IgD-negative memory B cell (primary cell): ENCODE measurements around the gene ERMN. TPM values are rescaled to one million over a fixed set of nuclear protein-coding genes. Genes with fewer than 3 reads are reported as not detected.
"Not testable (repeated sequence)": the region's sequence is repeated elsewhere in the genome, so short reads cannot be mapped to it uniquely, and the experiment has no call there.

Source experiments
- H3K27ac Mint-ChIP-seq, 3 donors: one replicate each; pipeline ENCODE4 v1.8.0; 2020 to 2022; ENCODE audit warnings: mild to moderate bottlenecking in 3 of 3, mixed read lengths in 3 of 3, moderate library complexity in 1 of 3
- H3K27me3 Mint-ChIP-seq: one replicate; pipeline ENCODE4 v1.8.0; 2021; ENCODE audit warnings: mixed read lengths
- H3K36me3 Mint-ChIP-seq: one replicate; pipeline ENCODE4 v1.8.0; 2020; ENCODE audit warnings: mild to moderate bottlenecking, mixed read lengths
- H3K4me1 Mint-ChIP-seq, 3 donors: one replicate each; pipeline ENCODE4 v1.8.0; 2020 to 2022; ENCODE audit warnings: mixed read lengths in 3 of 3, mild to moderate bottlenecking in 1 of 3
- H3K4me3 Mint-ChIP-seq, 4 donors: one replicate each; pipeline ENCODE4 v1.8.0; 2020 to 2022; ENCODE audit warnings: mild to moderate bottlenecking in 4 of 4, mixed read lengths in 4 of 4, moderate library complexity in 3 of 4
- H3K9me3 Mint-ChIP-seq, 3 donors: one replicate each; pipeline ENCODE4 v1.8.0; 2020 to 2021; ENCODE audit warnings: mixed read lengths in 3 of 3, mild to moderate bottlenecking in 1 of 3
- polyA plus RNA-seq: library from polyadenylated mRNA; unstranded; fragments of 300-500 nt; fragmentation: Illumina TruSeq; gene quantifications from one replicate; pipeline ENCODE4 v1.2.3, GENCODE V29; 2021

ERMN gene, protein sequence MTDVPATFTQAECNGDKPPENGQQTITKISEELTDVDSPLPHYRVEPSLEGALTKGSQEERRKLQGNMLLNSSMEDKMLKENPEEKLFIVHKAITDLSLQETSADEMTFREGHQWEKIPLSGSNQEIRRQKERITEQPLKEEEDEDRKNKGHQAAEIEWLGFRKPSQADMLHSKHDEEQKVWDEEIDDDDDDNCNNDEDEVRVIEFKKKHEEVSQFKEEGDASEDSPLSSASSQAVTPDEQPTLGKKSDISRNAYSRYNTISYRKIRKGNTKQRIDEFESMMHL
- polyA plus RNA-seq: 0.08 TPM

DNA sequence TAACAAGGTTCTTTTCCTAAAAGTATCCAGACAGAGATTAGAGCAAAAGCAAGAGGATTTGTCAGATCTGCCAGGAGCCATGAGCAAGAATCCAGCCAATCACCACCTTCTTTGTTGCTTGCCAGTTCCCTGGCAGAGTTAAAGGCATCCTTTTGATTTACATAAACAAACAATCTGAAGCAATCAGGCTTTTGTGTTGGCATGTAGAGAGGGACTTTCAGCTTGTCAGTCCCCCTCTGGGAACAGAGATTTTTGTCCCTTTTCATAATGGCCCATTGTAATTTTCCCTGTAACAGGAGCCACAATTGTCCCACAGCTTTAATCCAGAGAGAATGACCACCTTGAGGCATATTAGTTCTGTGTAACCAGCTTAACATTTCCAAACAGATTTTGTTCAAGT lies at the start of gene ERMN:
TSS of gene ERMN (minus strand) at position 39 of the 400 bp plus-strand sequence. CDS start 182 bp downstream, outside the sequence.
- Mint-ChIP-seq H3K4me3 (no peak within 1 kb of the TSS), H3K9me3 (no peaks in the 10 kb centered on the region), H3K27me3 (no peaks in the 10 kb centered on the region), H3K36me3 (peaks cover 4% of the 10 kb centered on the region), H3K4me1 (peaks cover 6 to 14% (median 7%) of the 10 kb centered on the region in 3 donors), H3K27ac (peak within 1 kb of the TSS in 1 of 3 donors; percentile 45)

DNA sequence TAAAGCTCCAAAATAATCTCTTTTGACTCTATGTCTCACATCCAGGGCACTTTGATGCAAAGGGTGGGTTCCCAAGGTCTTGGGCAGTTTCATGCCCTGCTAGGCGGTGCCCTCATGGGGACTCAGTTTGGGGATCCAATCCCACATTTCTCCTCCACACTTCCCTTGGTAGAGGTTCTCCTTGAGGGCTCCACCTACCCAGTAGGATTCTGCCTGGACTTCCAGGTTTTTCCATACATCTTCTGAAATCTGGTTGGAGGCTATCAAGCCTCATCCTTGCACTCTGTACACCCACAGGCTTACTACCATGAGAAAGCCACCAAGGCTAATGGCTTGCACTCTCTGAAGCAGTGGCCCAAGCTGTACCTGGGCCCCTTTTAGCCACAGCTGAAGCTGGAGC lies 49.8 kb upstream of the ERMN start:
- peaks cover 0 to 1% (median 0%) of the 10 kb centered on the region in 3 donors for H3K4me1 Mint-ChIP-seq
- peaks cover 19% of the 10 kb centered on the region for H3K36me3 Mint-ChIP-seq
- H3K9me3 Mint-ChIP-seq: peaks cover 11 to 21% (median 14%) of the 10 kb centered on the region in 3 donors
- peak overlapping the region in 1 of 3 donors; percentile 23 for H3K27ac Mint-ChIP-seq
- no peaks in the 10 kb centered on the region for H3K27me3 Mint-ChIP-seq
- H3K4me3 Mint-ChIP-seq: no peak overlapping the region

DNA sequence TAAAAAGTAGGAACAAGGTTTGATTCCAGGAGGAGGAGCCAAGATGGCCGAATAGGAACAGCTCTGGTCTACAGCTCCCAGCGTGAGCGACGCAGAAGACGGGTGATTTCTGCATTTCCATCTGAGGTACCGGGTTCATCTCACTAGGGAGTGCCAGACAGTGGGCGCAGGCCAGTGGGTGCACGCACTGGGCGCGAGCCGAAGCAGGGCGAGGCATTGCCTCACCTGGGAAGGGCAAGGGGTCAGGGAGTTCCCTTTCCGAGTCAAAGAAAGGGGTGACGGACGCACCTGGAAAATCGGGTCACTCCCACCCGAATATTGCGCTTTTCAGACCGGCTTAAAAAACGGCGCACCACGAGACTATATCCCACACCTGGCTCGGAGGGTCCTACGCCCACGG lies 42.9 kb upstream of the ERMN start:
- not testable (repeated sequence) for H3K4me3 Mint-ChIP-seq, H3K9me3 Mint-ChIP-seq, H3K27ac Mint-ChIP-seq, H3K36me3 Mint-ChIP-seq, H3K27me3 Mint-ChIP-seq
- H3K4me1 Mint-ChIP-seq: peaks cover 13 to 15% (median 13%) of the 10 kb centered on the region in 3 donors

DNA sequence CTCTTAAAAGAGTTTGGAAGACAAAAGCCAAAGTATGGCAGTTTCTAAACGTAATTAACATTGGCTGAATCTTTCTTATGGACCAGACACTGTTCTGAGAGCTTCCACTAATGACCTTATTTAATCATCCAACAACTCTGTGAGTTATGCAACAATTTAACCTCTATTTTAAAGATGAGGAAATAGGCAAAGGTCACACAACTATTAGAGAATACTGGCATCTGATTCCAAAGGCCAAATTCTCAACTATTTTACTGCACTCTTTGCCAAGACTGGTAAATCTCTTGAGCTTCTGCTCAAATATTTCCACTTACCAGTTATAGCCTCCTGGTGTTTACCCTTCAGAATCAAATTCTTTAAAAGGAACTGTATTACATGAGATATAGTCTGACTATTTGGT lies 42.1 kb upstream of the ERMN start:
- Mint-ChIP-seq H3K4me1 (peaks cover 16 to 23% (median 17%) of the 10 kb centered on the region in 3 donors), H3K4me3 (no peak overlapping the region), H3K27me3 (no peaks in the 10 kb centered on the region), H3K27ac (no peak overlapping the region), H3K9me3 (peaks cover 0 to 4% (median 3%) of the 10 kb centered on the region in 3 donors), H3K36me3 (peaks cover 6% of the 10 kb centered on the region)

DNA sequence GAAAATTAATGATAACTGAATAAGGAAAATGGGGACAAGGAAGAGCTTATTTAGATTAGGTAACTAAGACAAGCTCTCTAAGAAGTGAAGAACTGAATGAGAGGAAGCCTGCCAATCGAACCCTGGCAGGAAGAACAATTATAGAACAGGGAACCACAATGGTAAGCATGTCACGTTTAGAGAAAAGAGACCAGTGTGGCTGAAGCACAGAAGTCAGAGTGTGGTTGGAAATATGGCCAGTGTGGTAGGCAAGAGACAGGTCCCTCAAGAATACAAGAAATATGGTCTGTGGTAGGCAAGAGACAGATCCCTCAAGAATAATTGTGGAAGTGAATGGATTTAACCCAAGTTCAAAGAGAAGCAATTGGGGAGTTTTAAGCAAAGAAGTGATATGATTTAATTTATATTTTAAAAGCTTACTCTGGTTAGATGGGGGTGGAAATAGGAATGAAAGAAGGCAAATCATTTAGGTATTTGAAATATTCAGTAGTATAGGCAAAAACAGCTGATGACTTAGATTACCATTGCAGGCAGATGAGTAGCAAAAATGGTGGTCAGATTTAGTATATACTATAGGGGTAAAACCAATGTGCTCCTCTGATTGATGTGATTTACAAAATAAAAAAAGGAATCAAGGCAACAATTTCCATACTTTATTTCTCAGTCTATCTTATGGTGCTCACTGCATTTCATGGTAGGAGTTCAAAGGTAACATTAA lies 38.8 kb upstream of the ERMN start:
- H3K4me3 Mint-ChIP-seq: peak overlapping the region in 2 of 4 donors; percentile 3 to 83
- peaks cover 6 to 9% (median 7%) of the 10 kb centered on the region in 3 donors for H3K9me3 Mint-ChIP-seq
- H3K27ac Mint-ChIP-seq: no peak overlapping the region
- H3K4me1 Mint-ChIP-seq: peaks cover 16 to 23% (median 17%) of the 10 kb centered on the region in 3 donors
- H3K36me3 Mint-ChIP-seq: peaks cover 11% of the 10 kb centered on the region
- no peaks in the 10 kb centered on the region for H3K27me3 Mint-ChIP-seq

GRCh38 chr2:157363612-157364101 lies 38.0 kb upstream of the ERMN start:
- H3K4me3 Mint-ChIP-seq: peak overlapping the region in 2 of 4 donors; percentile 3 to 83
- peaks cover 16 to 23% (median 17%) of the 10 kb centered on the region in 3 donors for H3K4me1 Mint-ChIP-seq
- no peaks in the 10 kb centered on the region for H3K27me3 Mint-ChIP-seq
- peaks cover 11% of the 10 kb centered on the region for H3K36me3 Mint-ChIP-seq
- no peak overlapping the region for H3K27ac Mint-ChIP-seq
- H3K9me3 Mint-ChIP-seq: peaks cover 6 to 9% (median 7%) of the 10 kb centered on the region in 3 donors

DNA sequence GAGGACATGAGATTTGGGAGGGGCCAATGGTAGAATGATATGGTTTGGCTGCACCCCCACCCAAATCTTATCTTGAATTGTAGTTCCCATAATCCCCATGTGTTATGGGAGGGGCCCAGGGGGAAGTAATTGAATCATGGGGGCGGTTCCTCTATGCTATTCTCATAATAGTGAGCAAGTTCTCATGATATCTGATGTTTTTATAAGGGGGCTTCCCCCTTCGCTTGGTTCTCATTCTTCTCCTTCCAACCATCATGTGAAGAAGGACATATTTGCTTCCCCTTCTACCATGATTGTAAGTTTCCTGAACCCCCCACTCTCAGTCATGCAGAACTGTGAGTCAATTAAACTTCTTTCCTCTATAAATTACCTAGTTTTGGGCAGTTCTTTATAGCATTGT lies 37.0 kb upstream of the ERMN start:
- H3K4me1 Mint-ChIP-seq: peaks cover 16 to 23% (median 17%) of the 10 kb centered on the region in 3 donors
- H3K9me3 Mint-ChIP-seq: peaks cover 6 to 9% (median 7%) of the 10 kb centered on the region in 3 donors
- no peaks in the 10 kb centered on the region for H3K27me3 Mint-ChIP-seq
- H3K27ac Mint-ChIP-seq: no peak overlapping the region
- H3K4me3 Mint-ChIP-seq: no peak overlapping the region
- H3K36me3 Mint-ChIP-seq: peaks cover 11% of the 10 kb centered on the region

- Mint-ChIP-seq H3K27me3 (no peaks in the 10 kb centered on the region), H3K36me3 (peaks cover 11% of the 10 kb centered on the region), H3K4me3 (no peak overlapping the region), H3K4me1 (peaks cover 16 to 23% (median 17%) of the 10 kb centered on the region in 3 donors), H3K9me3 (peaks cover 6 to 9% (median 7%) of the 10 kb centered on the region in 3 donors), H3K27ac (peak overlapping the region in 1 of 3 donors; percentile 25)
These were observed 35.9 kb upstream of the ERMN start for GRCh38 chr2:157361526-157361925.

- peaks cover 12 to 18% (median 12%) of the 10 kb centered on the region in 3 donors for H3K4me1 Mint-ChIP-seq
- H3K4me3 Mint-ChIP-seq: no peak overlapping the region
- no peak overlapping the region for H3K27ac Mint-ChIP-seq
- peaks cover 3 to 9% (median 7%) of the 10 kb centered on the region in 3 donors for H3K9me3 Mint-ChIP-seq
- no peaks in the 10 kb centered on the region for H3K27me3 Mint-ChIP-seq
- peaks cover 7% of the 10 kb centered on the region for H3K36me3 Mint-ChIP-seq
These were observed 34.0 kb upstream of the ERMN start for GRCh38 chr2:157359628-157360027.

DNA sequence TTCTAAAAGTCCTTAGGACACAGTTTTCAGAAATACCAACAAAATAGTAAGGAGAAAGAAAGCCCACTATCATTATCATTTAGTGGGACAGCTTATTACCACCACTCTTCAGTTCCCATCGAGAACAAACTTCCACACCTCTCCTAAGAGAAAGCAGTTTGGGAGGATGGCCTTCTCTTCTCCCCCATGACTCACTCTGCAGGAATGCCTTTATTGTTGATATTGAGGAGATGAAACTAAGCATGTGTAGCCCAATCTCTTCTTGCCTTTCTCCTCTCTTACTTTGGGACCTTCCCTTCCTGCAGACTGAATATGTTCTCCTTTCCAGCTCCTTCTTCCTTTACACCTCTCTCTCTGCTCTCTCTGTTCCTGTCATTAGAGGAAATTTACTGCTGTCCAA lies 30.0 kb upstream of the ERMN start:
- no peaks in the 10 kb centered on the region for H3K27me3 Mint-ChIP-seq
- no peaks in the 10 kb centered on the region for H3K9me3 Mint-ChIP-seq
- no peak overlapping the region for H3K4me3 Mint-ChIP-seq
- no peak overlapping the region for H3K27ac Mint-ChIP-seq
- H3K4me1 Mint-ChIP-seq: no peaks in the 10 kb centered on the region
- H3K36me3 Mint-ChIP-seq: no peaks in the 10 kb centered on the region

DNA sequence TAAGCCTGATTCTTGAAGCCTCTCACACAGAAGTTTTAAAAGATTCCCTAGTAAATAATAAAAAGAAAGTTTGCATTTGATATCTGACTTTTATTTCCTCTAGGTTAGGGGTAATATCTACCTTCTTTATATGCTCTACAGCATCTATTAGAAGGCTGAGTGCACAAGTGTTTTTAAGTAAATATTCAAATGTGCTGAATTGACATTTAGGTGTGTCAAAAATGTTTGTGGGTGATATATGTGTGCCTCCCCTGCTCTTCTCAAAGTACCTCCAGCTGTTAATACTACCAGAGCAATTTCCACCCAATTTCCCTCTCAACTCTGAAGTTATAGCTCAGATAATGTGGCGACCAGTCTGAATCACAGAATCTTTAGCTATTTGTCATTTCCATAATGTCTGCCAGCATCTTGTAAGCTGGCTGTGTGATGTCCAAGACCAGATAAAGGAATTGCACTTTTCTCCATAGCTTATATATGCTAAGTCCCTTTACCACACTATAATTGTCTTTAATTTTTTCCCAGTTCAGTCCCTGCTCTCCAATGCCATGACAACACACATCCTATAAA lies 24.4 kb upstream of the ERMN start:
- no peak overlapping the region for H3K27ac Mint-ChIP-seq
- H3K36me3 Mint-ChIP-seq: peaks cover 5% of the 10 kb centered on the region
- no peaks in the 10 kb centered on the region for H3K27me3 Mint-ChIP-seq
- H3K4me1 Mint-ChIP-seq: no peaks in the 10 kb centered on the region
- H3K4me3 Mint-ChIP-seq: no peak overlapping the region
- H3K9me3 Mint-ChIP-seq: peaks cover 0 to 5% (median 4%) of the 10 kb centered on the region in 3 donors

GRCh38 chr2:157348291-157348921 lies 22.8 kb upstream of the ERMN start:
- peak overlapping the region in 1 of 3 donors; percentile 32 for H3K27ac Mint-ChIP-seq
- no peak overlapping the region for H3K4me3 Mint-ChIP-seq
- no peaks in the 10 kb centered on the region for H3K4me1 Mint-ChIP-seq

GRCh38 chr2:157345647-157346389 lies 20.2 kb upstream of the ERMN start:
- Mint-ChIP-seq H3K27me3 (no peaks in the 10 kb centered on the region), H3K4me3 (no peak overlapping the region), H3K27ac (no peak overlapping the region), H3K9me3 (peaks cover 8 to 33% (median 24%) of the 10 kb centered on the region in 3 donors), H3K4me1 (peaks cover 0 to 3% (median 0%) of the 10 kb centered on the region in 3 donors), H3K36me3 (peaks cover 39% of the 10 kb centered on the region)

More at GRCh38 chr2:157348291-157348921, 22.8 kb upstream of the ERMN start:
- H3K9me3 Mint-ChIP-seq: peaks cover 7 to 19% (median 19%) of the 10 kb centered on the region in 3 donors
- no peaks in the 10 kb centered on the region for H3K27me3 Mint-ChIP-seq
- peaks cover 16% of the 10 kb centered on the region for H3K36me3 Mint-ChIP-seq

DNA sequence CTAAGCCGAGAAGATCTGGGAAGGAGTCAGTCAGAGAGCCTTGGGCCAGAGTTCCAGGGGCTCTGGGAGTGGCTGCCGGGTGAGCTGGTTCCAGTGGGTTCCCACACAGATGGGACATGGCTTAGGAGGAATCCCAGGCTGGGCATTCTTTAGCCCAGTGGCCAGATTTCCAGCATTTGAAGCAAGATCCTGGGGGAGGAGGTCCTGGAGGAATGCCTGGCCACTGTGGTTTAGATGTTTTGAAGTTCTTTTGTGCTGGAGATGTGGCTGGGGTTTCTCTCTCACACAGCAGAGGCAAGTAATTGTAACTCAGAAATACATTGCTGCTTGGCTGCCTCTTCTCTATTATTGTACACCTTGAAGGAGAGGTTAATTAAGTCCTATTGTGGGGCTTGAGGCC lies 15.8 kb upstream of the ERMN start:
- Mint-ChIP-seq H3K36me3 (peaks cover 39% of the 10 kb centered on the region), H3K27ac (peak overlapping the region in 2 of 3 donors; percentile 14 to 32), H3K9me3 (peaks cover 8 to 33% (median 24%) of the 10 kb centered on the region in 3 donors)
- H3K4me3 Mint-ChIP-seq, H3K4me1 Mint-ChIP-seq, H3K27me3 Mint-ChIP-seq: not testable (repeated sequence)
